HepG2 (cell line): ENCODE measurements around the gene CHCHD1. TPM values are rescaled to one million over a fixed set of nuclear protein-coding genes. Genes with fewer than 3 reads are reported as not detected.

Experiments
- ATF7-NPFF ChIP-seq: sonication (generic); formaldehyde crosslinking; IDR thresholded peaks from 2 replicates; pipeline ENCODE4 v1.8.1; 2023; ENCODE audit warnings: mild to moderate bottlenecking, low read depth, missing genetic modification reagents, moderate library complexity
- CAMTA2 ChIP-seq: sonication (generic); formaldehyde crosslinking; IDR thresholded peaks from 2 replicates; pipeline ENCODE4 v1.4.0; 2020; ENCODE audit warnings: mild to moderate bottlenecking, missing genetic modification reagents, borderline replicate concordance
- CHD4 ChIP-seq: fragments of 200-600 bp; sonication (generic); IDR thresholded peaks from 2 replicates; pipeline ENCODE4 v1.7.0; 2017; ENCODE audit warnings: mild to moderate bottlenecking, low read length, borderline replicate concordance
- DNMT3B ChIP-seq: conservative IDR thresholded peaks from 2 replicates; pipeline ENCODE4 v1.6.1; 2016; ENCODE audit warnings: missing biosample characterization, control low read depth
- DR1 ChIP-seq: sonication (generic); formaldehyde crosslinking; IDR thresholded peaks from 2 replicates; pipeline ENCODE4 v1.8.0; 2021; ENCODE audit warnings: mild to moderate bottlenecking, missing genetic modification reagents, inconsistent platforms
- HIVEP1 ChIP-seq: sonication (generic); formaldehyde crosslinking; IDR thresholded peaks from 2 replicates; pipeline ENCODE4 v1.4.0; 2020; ENCODE audit warnings: mild to moderate bottlenecking, missing genetic modification reagents
- HOXA5 ChIP-seq: sonication (generic); formaldehyde crosslinking; IDR thresholded peaks from 2 replicates; pipeline ENCODE4 v1.4.0; 2020; ENCODE audit warnings: missing genetic modification reagents
- KLF16 ChIP-seq, 2 experiments: sonication (generic) in 1 of 2; formaldehyde crosslinking in 1 of 2; IDR thresholded peaks; 2 replicates each; pipeline versions ENCODE4 v1.6.1 to v1.8.0; 2016 to 2023; ENCODE audit warnings: missing genetic modification reagents in 2 of 2, missing compliant biosample characterization in 1 of 2
- MEIS1 ChIP-seq: sonication (generic); formaldehyde crosslinking; IDR thresholded peaks from 2 replicates; pipeline ENCODE4 v1.9.0; 2021; ENCODE audit warnings: mild to moderate bottlenecking, missing genetic modification reagents, moderate library complexity, borderline replicate concordance
- MXI1 ChIP-seq: IDR thresholded peaks from 3 replicates; pipeline ENCODE4 v1.6.1; 2012; ENCODE audit warnings: low read depth, low read length, inconsistent platforms, borderline replicate concordance
- NFKBIZ ChIP-seq: IDR thresholded peaks from 2 replicates; pipeline ENCODE4 v1.6.1; 2018; ENCODE audit warnings: missing genetic modification reagents, missing compliant biosample characterization
- NFYB ChIP-seq: sonication (generic); formaldehyde crosslinking; IDR thresholded peaks from 2 replicates; pipeline ENCODE4 v1.4.0; 2020; ENCODE audit warnings: missing genetic modification reagents
- PAWR ChIP-seq: sonication (generic); formaldehyde crosslinking; IDR thresholded peaks from 2 replicates; pipeline ENCODE4 v1.4.0; 2020; ENCODE audit warnings: missing genetic modification reagents, mild to moderate bottlenecking, borderline replicate concordance
- PPARG ChIP-seq: conservative IDR thresholded peaks from 2 replicates; pipeline ENCODE4 v1.6.1; 2016; ENCODE audit warnings: missing biosample characterization, missing genetic modification reagents
- PRMT3 ChIP-seq: sonication (generic); formaldehyde crosslinking; IDR thresholded peaks from 2 replicates; pipeline ENCODE4 v1.8.1; 2022; ENCODE audit warnings: low read depth, mild to moderate bottlenecking, moderate library complexity, missing genetic modification reagents, borderline replicate concordance
- SMAD9 ChIP-seq: sonication (generic); formaldehyde crosslinking; IDR thresholded peaks from 2 replicates; pipeline ENCODE4 v1.5.1; 2020; ENCODE audit warnings: mild to moderate bottlenecking, missing genetic modification reagents
- ZFP82 ChIP-seq: sonication (generic); formaldehyde crosslinking; IDR thresholded peaks from 2 replicates; pipeline ENCODE4 v1.5.1; 2020; ENCODE audit warnings: mild to moderate bottlenecking, missing genetic modification reagents, borderline replicate concordance
- ZNF136 ChIP-seq: sonication (generic); formaldehyde crosslinking; IDR thresholded peaks from 2 replicates; pipeline ENCODE4 v1.8.1; 2022; ENCODE audit warnings: low read depth, mild to moderate bottlenecking, moderate library complexity, missing genetic modification reagents
- ZNF296 ChIP-seq: sonication (generic); formaldehyde crosslinking; conservative IDR thresholded peaks from 2 replicates; pipeline ENCODE4 v1.5.0; 2020; ENCODE audit warnings: mild to moderate bottlenecking, missing genetic modification reagents
- ZNF547 ChIP-seq: sonication (generic); formaldehyde crosslinking; IDR thresholded peaks from 2 replicates; pipeline ENCODE4 v1.5.1; 2020; ENCODE audit warnings: mild to moderate bottlenecking, missing genetic modification reagents
- ZNF772 ChIP-seq: sonication (generic); formaldehyde crosslinking; IDR thresholded peaks from 2 replicates; pipeline ENCODE4 v1.5.0; 2020; ENCODE audit warnings: mild to moderate bottlenecking, missing genetic modification reagents
- ZNF781 ChIP-seq: sonication (generic); formaldehyde crosslinking; IDR thresholded peaks from 2 replicates; pipeline ENCODE4 v1.5.1; 2020; ENCODE audit warnings: borderline replicate concordance, mild to moderate bottlenecking, missing genetic modification reagents; ENCODE audit errors: not compliant biosample characterization
- ZNF790 ChIP-seq: sonication (generic); formaldehyde crosslinking; IDR thresholded peaks from 2 replicates; pipeline ENCODE4 v1.8.0; 2022; ENCODE audit warnings: missing genetic modification reagents, mild to moderate bottlenecking, borderline replicate concordance
- ZNF83 ChIP-seq: sonication (generic); formaldehyde crosslinking; IDR thresholded peaks from 2 replicates; pipeline ENCODE4 v1.4.0; 2020; ENCODE audit warnings: missing genetic modification reagents, mild to moderate bottlenecking, borderline replicate concordance
- polyA plus RNA-seq, 8 experiments: library from polyadenylated mRNA; depleted of rRNA in 3 of 8; stranded (reverse) in 7 of 8; unstranded in 1 of 8; fragments of >200 nt; fragmentation: Illumina TruSeq in 4 of 8; extraction: Trizol in 4 of 8; gene quantifications; 2 replicates each; pipeline versions ENCODE4 v1.2.1 to v1.2.3, GENCODE V29; 2011 to 2016; ENCODE audit warnings: low read depth in 4 of 8, missing spikeins in 1 of 8, mixed read lengths in 1 of 8; ENCODE audit not compliant: insufficient read depth in 1 of 8
- total RNA-seq, 5 experiments: library from RNA; depleted of rRNA; stranded (reverse); fragments of >200 nt; fragmentation: Illumina TruSeq; extraction: Trizol; gene quantifications; 2 replicates each; pipeline ENCODE4 v1.2.3, GENCODE V29; 2016; ENCODE audit warnings: low read depth in 1 of 5
- TF ChIP-seq, protein P1 (sequence below): sonication (generic); formaldehyde crosslinking; IDR thresholded peaks from 2 replicates; pipeline ENCODE4 v1.5.1; 2020; ENCODE audit warnings: missing genetic modification reagents, mild to moderate bottlenecking, borderline replicate concordance
- TF ChIP-seq, protein P2 (sequence below): sonication (generic); formaldehyde crosslinking; IDR thresholded peaks from 2 replicates; pipeline ENCODE4 v1.5.0; 2020; ENCODE audit warnings: mild to moderate bottlenecking, missing genetic modification reagents, borderline replicate concordance
- TF ChIP-seq, protein P3 (sequence below): sonication (generic); formaldehyde crosslinking; IDR thresholded peaks from 2 replicates; pipeline ENCODE4 v1.8.0; 2022; ENCODE audit warnings: mild to moderate bottlenecking, missing genetic modification reagents; ENCODE audit not compliant: insufficient replicate concordance

The CHCHD1 gene
- total and polyA plus RNA-seq, 2 of the 13 experiments (the other 11 are each of a cell fraction or from before 2014, with no cell fraction given), result 36.9 to 71.2 TPM

DNA sequence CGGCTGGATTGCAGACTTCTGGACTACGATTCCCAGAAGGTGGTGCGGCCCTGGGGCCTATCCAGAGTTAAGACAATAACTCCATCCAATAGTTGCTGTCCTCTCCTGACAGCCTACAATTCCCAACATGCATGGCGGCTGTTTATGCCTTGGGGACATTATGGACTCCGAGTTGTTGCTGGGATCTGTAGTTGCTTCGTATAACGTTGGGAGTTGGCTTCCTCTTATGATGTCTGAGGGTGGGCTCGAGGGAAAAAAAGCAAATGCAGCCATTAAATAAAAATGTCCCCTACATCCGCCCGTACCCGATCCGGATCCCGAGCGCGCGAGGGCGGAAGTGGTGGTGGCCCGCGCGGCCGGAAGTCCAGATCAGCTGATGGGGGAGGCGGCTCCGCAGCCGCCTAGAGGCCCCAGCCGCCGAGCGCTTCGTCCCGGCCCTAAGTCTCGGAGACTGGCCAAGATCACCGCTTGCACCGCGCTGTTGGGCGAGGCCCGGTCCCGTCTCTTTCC lies 3.4 kb downstream of the CHCHD1 start, which contains the start of gene ZSWIM8 (continued):
- TF ChIP-seq CHD4 (no peak), NFKBIZ (CRISPR knock-in tag) (no peak), ZNF781 (CRISPR knock-in tag) (no peak), PRMT3 (CRISPR knock-in tag) (no peak), ZFP82 (CRISPR knock-in tag) (0 out of 2 replicates have a peak, but pooled peaks have one; percentile 52), HIVEP1 (CRISPR knock-in tag) (no peak), MEIS1 (peak; percentile 14; the same call in 1 of the 2 replicates), PPARG (CRISPR knock-in tag) (no peak), ATF7-NPFF (CRISPR knock-in tag) (no peak), SMAD9 (CRISPR knock-in tag) (no peak), ZNF547 (CRISPR knock-in tag) (0 out of 2 replicates have a peak, but pooled peaks have one; percentile 34), DR1 (CRISPR knock-in tag) (no peak), ZNF296 (CRISPR knock-in tag) (no peak), DNMT3B (CRISPR knock-in tag) (no peak), ZNF772 (CRISPR knock-in tag) (no peak), HOXA5 (CRISPR knock-in tag) (peak; percentile 48; the same call in 1 of the 2 replicates), KLF16 (CRISPR knock-in tag; IDR thresholded peaks at IDR 0.05) (peak in 1 of 2 experiments; percentile 63; a peak in 1 of 4 replicates), CAMTA2 (CRISPR knock-in tag) (no peak), ZNF790 (CRISPR knock-in tag) (no peak), MXI1 (peak; percentile 54; the same call in 1 of the 3 replicates), ZNF136 (CRISPR knock-in tag) (no peak), ZNF83 (CRISPR knock-in tag) (0 out of 2 replicates have a peak, but pooled peaks have one; percentile 54), PAWR (CRISPR knock-in tag) (no peak), NFYB (CRISPR knock-in tag) (peak; percentile 89)
- TF ChIP-seq, protein P1, sequence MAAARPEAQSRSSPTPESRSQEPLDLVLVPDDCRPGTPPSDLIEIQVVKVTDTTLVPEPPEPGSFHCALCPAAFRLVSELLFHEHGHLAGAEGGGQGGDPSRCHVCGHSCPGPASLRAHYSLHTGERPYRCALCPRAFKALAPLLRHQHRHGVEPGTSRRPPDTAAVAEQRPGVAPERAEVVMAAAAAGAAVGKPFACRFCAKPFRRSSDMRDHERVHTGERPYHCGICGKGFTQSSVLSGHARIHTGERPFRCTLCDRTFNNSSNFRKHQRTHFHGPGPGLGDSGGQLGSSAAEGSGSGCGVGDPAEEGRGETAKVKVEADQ (CRISPR knock-in tag), result peak; percentile 44; the same call in 1 of the 2 replicates
- TF ChIP-seq, protein P2, sequence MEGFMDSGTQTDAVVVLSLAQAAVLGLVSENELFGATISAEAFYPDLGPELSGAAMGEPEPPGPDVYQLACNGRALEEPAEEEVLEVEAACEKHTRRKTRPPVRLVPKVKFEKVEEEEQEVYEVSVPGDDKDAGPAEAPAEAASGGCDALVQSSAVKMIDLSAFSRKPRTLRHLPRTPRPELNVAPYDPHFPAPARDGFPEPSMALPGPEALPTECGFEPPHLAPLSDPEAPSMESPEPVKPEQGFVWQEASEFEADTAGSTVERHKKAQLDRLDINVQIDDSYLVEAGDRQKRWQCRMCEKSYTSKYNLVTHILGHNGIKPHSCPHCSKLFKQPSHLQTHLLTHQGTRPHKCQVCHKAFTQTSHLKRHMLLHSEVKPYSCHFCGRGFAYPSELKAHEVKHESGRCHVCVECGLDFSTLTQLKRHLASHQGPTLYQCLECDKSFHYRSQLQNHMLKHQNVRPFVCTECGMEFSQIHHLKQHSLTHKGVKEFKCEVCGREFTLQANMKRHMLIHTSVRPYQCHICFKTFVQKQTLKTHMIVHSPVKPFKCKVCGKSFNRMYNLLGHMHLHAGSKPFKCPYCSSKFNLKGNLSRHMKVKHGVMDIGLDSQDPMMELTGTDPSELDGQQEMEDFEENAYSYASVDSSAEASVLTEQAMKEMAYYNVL (CRISPR knock-in tag), result 0 out of 2 replicates have a peak, but pooled peaks have one; percentile 26
- TF ChIP-seq, protein P3, sequence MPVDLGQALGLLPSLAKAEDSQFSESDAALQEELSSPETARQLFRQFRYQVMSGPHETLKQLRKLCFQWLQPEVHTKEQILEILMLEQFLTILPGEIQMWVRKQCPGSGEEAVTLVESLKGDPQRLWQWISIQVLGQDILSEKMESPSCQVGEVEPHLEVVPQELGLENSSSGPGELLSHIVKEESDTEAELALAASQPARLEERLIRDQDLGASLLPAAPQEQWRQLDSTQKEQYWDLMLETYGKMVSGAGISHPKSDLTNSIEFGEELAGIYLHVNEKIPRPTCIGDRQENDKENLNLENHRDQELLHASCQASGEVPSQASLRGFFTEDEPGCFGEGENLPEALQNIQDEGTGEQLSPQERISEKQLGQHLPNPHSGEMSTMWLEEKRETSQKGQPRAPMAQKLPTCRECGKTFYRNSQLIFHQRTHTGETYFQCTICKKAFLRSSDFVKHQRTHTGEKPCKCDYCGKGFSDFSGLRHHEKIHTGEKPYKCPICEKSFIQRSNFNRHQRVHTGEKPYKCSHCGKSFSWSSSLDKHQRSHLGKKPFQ (CRISPR knock-in tag), result no peak
